Lung (tissue), 12 donors: Measurements from ENCODE around the gene ATL2. TPM values are rescaled to one million over a fixed set of nuclear protein-coding genes. Genes with fewer than 3 reads are reported as not detected.
A peak's percentile ranks its signal among the peaks of the same experiment; 100 is the strongest.

ENCODE experiments used
- ATAC-seq: fragments of 200-7000 bp; cut with Tn5 transposase; one replicate; pipeline ENCODE4 v1.9.1; 2020; ENCODE audit warnings: moderate number of reproducible peaks; ENCODE audit not compliant: insufficient read depth, low FRiP score
- DNase-seq, 3 donors: peaks; one replicate each; pipeline ENCODE4 v3.0.0-alpha.2; 2013 to 2017
- H3K27ac ChIP-seq, 2 donors: one replicate each; pipeline ENCODE4 v1.5.1; 2013; ENCODE audit warnings: mild to moderate bottlenecking in 2 of 2, moderate library complexity in 2 of 2, control low read depth in 1 of 2, inconsistent platforms in 1 of 2, low read depth in 1 of 2, low read length in 1 of 2
- H3K27me3 ChIP-seq, 3 donors: one replicate each; pipeline ENCODE4 v1.5.1; 2013; ENCODE audit warnings: low read length in 2 of 3; ENCODE audit not compliant: control insufficient read depth in 3 of 3, insufficient read depth in 3 of 3
- H3K36me3 ChIP-seq, 4 donors: one replicate each; pipeline ENCODE4 v1.5.1; 2013; ENCODE audit warnings: low read length in 4 of 4, mild to moderate bottlenecking in 1 of 4, moderate library complexity in 1 of 4; ENCODE audit not compliant: control insufficient read depth in 4 of 4, insufficient read depth in 4 of 4
- H3K4me1 ChIP-seq, 5 donors: one replicate each; pipeline ENCODE4 v1.5.1; 2013; ENCODE audit warnings: low read length in 5 of 5, mild to moderate bottlenecking in 2 of 5, moderate library complexity in 1 of 5; ENCODE audit not compliant: control insufficient read depth in 5 of 5, insufficient read depth in 5 of 5
- H3K4me3 ChIP-seq: one replicate; pipeline ENCODE4 v1.5.1; 2013; ENCODE audit warnings: mild to moderate bottlenecking, control low read depth, moderate library complexity
- H3K9ac ChIP-seq, 2 donors: one replicate each; pipeline ENCODE4 v1.5.1; 2013; ENCODE audit warnings: low read length in 2 of 2, control low read depth in 1 of 2; ENCODE audit not compliant: insufficient read depth in 1 of 2
- H3K9me3 ChIP-seq, 4 donors: one replicate each; pipeline ENCODE4 v1.5.1; 2013; ENCODE audit warnings: low read length in 3 of 4, mild to moderate bottlenecking in 1 of 4, moderate library complexity in 1 of 4; ENCODE audit not compliant: control insufficient read depth in 4 of 4, insufficient read depth in 3 of 4
- CTCF ChIP-seq: IDR thresholded peaks from 2 replicates; pipeline ENCODE4 v1.5.1; 2012; ENCODE audit warnings: mild to moderate bottlenecking; ENCODE audit errors: control extremely low read depth, extremely low read depth
- WGBS, 2 donors: extraction: QIAGEN DNeasy Blood & Tissue Kit; methylation state at CpG; one replicate each; pipeline ENCODE4 v1.1.7; 2013; 5-methylcytosine and 5-hydroxymethylcytosine counted together
- polyA plus RNA-seq, 2 donors: library from polyadenylated mRNA; stranded (reverse); fragments of 200-250 nt; gene quantifications; one replicate each; pipeline ENCODE4 v1.2.1, GENCODE V29; 2013
- total RNA-seq, 2 donors: library from RNA; depleted of rRNA in 1 of 2; stranded (reverse); fragments of >200 nt in 1 of 2; gene quantifications; one replicate each; pipeline ENCODE4 v1.2.1, GENCODE V29; 2014 to 2021
- donor health status: control.
- donor health status: control.
- donor health status: Bipolar disorder and iron deficiency.
- donor health status: healthy.
- donor health status: DM: yes; HTN: yes; CAD: no.

ATL2 gene
- total and polyA plus RNA-seq, 4 donors: 23.4 to 171 (median 40.2) TPM

DNA sequence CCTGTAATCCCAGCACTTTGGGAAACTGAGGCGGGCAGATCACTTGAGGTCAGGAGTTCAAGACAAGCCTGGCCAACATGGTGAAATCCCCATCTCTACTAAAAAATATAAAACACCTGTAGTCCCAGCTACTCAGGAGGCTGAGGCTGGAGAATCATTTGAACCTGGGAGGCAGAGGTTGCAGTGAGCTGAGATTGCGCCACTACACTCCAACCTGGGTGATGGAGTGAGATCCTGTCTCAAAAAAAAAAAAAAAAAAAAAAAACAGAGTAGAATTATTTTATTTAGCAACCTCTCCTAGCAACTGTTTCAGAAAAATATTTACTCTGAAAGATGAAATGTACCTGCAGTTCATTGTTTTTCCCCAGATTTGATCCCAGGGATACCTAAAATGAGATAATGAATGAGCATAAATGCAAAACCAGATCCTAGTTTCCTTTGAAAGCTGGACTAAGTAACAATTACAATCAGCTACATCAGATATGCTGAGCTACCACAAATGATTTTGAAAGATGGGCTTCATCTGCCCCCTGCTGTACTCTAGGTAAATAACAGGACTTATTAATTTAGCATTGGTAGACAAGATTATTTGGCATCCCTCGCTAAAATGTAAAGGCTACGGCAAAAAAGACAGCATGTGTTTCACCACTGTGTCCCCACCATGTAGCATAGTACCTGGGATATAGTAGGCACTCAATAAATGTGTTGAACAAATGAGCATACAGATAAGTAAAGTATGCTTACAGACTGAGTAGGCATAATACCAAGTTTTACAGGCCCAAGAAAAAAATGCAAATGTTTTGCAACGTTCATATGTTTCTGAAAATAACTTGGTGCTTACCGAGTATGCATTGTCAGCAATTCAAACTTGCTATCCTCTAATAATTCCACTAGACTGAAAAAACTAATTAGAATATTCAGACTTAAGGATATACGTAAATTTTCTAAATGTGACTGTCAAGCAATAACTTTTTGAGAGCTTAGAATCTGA lies 102.5 kb downstream of the ATL2 start:
- 57 to 71% methylated on average over 7 of the region's 7 CpGs for WGBS, 2 donors
- ATAC-seq (peak; percentile 85), DNase-seq (peak; percentile 60 to 93 (median 89))
- TF ChIP-seq CTCF: peak; percentile 50
- Histone ChIP-seq H3K9ac (peak overlapping the region in 1 of 2 donors; percentile 7), H3K36me3 (no peaks in the 10 kb centered on the region), H3K4me3 (no peak overlapping the region), H3K9me3 (no peaks in the 10 kb centered on the region), H3K27me3 (peaks cover 0 to 2% (median 0%) of the 10 kb centered on the region in 3 donors), H3K4me1 (peaks cover 0 to 5% (median 0%) of the 10 kb centered on the region in 5 donors), H3K27ac (no peak overlapping the region)

DNA sequence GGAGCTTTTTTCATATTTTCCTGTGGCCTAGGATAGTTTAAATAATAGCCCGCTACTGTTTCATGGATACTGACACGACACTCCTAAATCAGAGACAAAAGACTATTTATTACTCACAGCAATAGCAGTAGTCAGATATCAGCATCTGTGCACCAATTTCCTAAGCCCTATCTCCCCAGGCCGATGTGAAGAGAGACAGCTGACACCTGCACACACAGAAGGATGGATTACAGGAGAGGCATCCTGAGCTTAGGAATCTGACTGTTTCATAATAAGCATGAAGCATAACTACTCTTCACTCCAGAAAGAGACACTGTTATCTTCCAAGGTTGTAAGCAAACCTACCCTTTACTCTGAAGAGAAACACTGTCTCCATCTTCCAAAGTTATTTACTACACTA lies 105.4 kb downstream of the ATL2 start:
- no peak for TF ChIP-seq CTCF
- H3K4me1 ChIP-seq: peaks cover 0 to 5% (median 0%) of the 10 kb centered on the region in 5 donors
- ATAC-seq: no peak

GRCh38 chr2:38269421-38269820 lies 107.7 kb downstream of the ATL2 start:
- no peak overlapping the region for H3K9ac ChIP-seq
- H3K27me3 ChIP-seq: peaks cover 0 to 2% (median 0%) of the 10 kb centered on the region in 3 donors
- 100% methylated on average over 1 of the region's 1 CpG for WGBS, 2 donors
- H3K9me3 ChIP-seq: peaks cover 0 to 2% (median 0%) of the 10 kb centered on the region in 4 donors
- no peak overlapping the region for H3K4me3 ChIP-seq
- TF ChIP-seq CTCF: no peak
- DNase-seq (no peak), ATAC-seq (no peak)
- H3K27ac ChIP-seq: no peak overlapping the region
- no peaks in the 10 kb centered on the region for H3K4me1 ChIP-seq
- H3K36me3 ChIP-seq: no peaks in the 10 kb centered on the region

More for the DNA sequence above, 105.4 kb downstream of the ATL2 start:
- Histone ChIP-seq H3K27me3 (peaks cover 0 to 2% (median 0%) of the 10 kb centered on the region in 3 donors), H3K9ac (no peak overlapping the region), H3K4me3 (no peak overlapping the region), H3K27ac (no peak overlapping the region), H3K9me3 (peaks cover 0 to 2% (median 0%) of the 10 kb centered on the region in 4 donors), H3K36me3 (no peaks in the 10 kb centered on the region)
- WGBS, 2 donors: 90 to 91% methylated on average over 3 of the region's 3 CpGs
- DNase-seq: no peak
